HepG2 (cell line): ENCODE measurements around the gene SPAG7. TPM values are rescaled to one million over a fixed set of nuclear protein-coding genes. Genes with fewer than 3 reads are reported as not detected.
A peak's percentile ranks its signal among the peaks of the same experiment; 100 is the strongest.

Experiments used
- ATAC-seq: fragments of 200-7000 bp; cut with Tn5 transposase; 3 replicates; pipeline ENCODE4 v1.9.1; 2020; ENCODE audit warnings: mild to moderate bottlenecking, moderate library complexity
- BruUV-seq: library from RNA; stranded (reverse); fragments of 400-500 nt; replicated peaks from 2 replicates; lab custom pipeline; 2021; lab: Mats Ljungman, UMichigan
- CTCF ChIA-PET: fragments of 300-600 bp; formaldehyde crosslinking; extraction: SDS; loops from one replicate; lab custom pipeline; 2021; ENCODE audit warnings: low total read pairs, inconsistent platforms, low intra/inter-chr PET ratio; lab: Yijun Ruan, JAX
- POLR2A ChIA-PET: fragments of 350-600 bp; sonication (Branson Sonifier 250); formaldehyde crosslinking; loops from one replicate; lab custom pipeline; 2020; ENCODE audit warnings: antibody characterized with exemption, inconsistent platforms; lab: Yijun Ruan, JAX
- DNase-seq: peaks from one replicate; pipeline ENCODE4 v3.0.0-alpha.2; 2015; ENCODE audit warnings: low spot score
- FAIRE-seq: peaks from 3 replicates; lab custom pipeline; 2011; peaks lifted over from hg19 to GRCh38; lab: Jason Lieb, UNC
- H2AFZ ChIP-seq: one replicate; pipeline ENCODE4 v1.6.1; 2011; ENCODE audit warnings: low read length, inconsistent platforms
- H3K27ac ChIP-seq: fragments of 300-600 bp; 3 replicates; pipeline ENCODE4 v1.8.0; 2011; ENCODE audit warnings: mixed run types, mild to moderate bottlenecking, mixed read lengths, low read length, inconsistent platforms; ENCODE audit not compliant: insufficient read depth; ENCODE audit errors: extremely low read length
- H3K27me3 ChIP-seq, 2 experiments: fragments of 200-600 bp in 1 of 2; 2 replicates in 1 of 2; 3 replicates in 1 of 2; pipeline versions ENCODE4 v1.6.0 to v1.8.0; 2011; ENCODE audit warnings: low read length in 2 of 2, mild to moderate bottlenecking in 2 of 2, moderate library complexity in 2 of 2, inconsistent platforms in 1 of 2; ENCODE audit not compliant: insufficient read depth in 2 of 2, control insufficient read depth in 1 of 2
- H3K36me3 ChIP-seq, 2 experiments: fragments of 200-600 bp in 1 of 2; replicated peaks in 1 of 2; 2 replicates in 1 of 2; 3 replicates in 1 of 2; pipeline versions ENCODE4 v1.5.1 to v1.8.0; 2011; ENCODE audit warnings: low read length in 2 of 2, inconsistent platforms in 1 of 2; ENCODE audit not compliant: insufficient read depth in 2 of 2, control insufficient read depth in 1 of 2
- H3K4me1 ChIP-seq: 2 replicates; pipeline ENCODE4 v1.5.1; 2012; ENCODE audit warnings: low read length, inconsistent platforms; ENCODE audit not compliant: insufficient read depth
- H3K4me2 ChIP-seq: 2 replicates; pipeline ENCODE4 v1.6.0; 2011; ENCODE audit warnings: low read depth, low read length, inconsistent platforms
- H3K4me3 ChIP-seq, 3 experiments: fragments of 200-600 bp in 1 of 3; sonication (generic), shearing (Covaris generic) in 1 of 3; replicated peaks in 1 of 3; 2 replicates each; pipeline ENCODE4 v1.5.1; 2011 to 2016; ENCODE audit warnings: low read length in 3 of 3, inconsistent platforms in 2 of 3, low read depth in 2 of 3, mild to moderate bottlenecking in 2 of 3, control low read depth in 1 of 3, mixed read lengths in 1 of 3; ENCODE audit not compliant: insufficient read depth in 1 of 3
- H3K79me2 ChIP-seq: one replicate; pipeline ENCODE4 v1.6.1; 2011; ENCODE audit warnings: low read length, inconsistent platforms; ENCODE audit not compliant: insufficient read depth
- H3K9ac ChIP-seq: 2 replicates; pipeline ENCODE4 v1.6.0; 2011; ENCODE audit warnings: mild to moderate bottlenecking, low read depth, low read length, inconsistent platforms; ENCODE audit not compliant: insufficient read depth
- H3K9me3 ChIP-seq: 2 replicates; pipeline ENCODE4 v1.5.1; 2012; ENCODE audit warnings: mild to moderate bottlenecking, low read length
- H4K20me1 ChIP-seq: 2 replicates; pipeline ENCODE4 v1.6.0; 2011; ENCODE audit warnings: inconsistent platforms, mild to moderate bottlenecking, low read length, moderate library complexity; ENCODE audit not compliant: insufficient read depth
- ATRX ChIP-seq: sonication (generic); formaldehyde crosslinking; IDR thresholded peaks from 2 replicates; pipeline ENCODE4 v1.4.0; 2020; ENCODE audit warnings: missing genetic modification reagents, borderline replicate concordance
- CENPX ChIP-seq: sonication (generic); formaldehyde crosslinking; IDR thresholded peaks from 2 replicates; pipeline ENCODE4 v1.9.0; 2021; ENCODE audit warnings: mild to moderate bottlenecking, missing genetic modification reagents, moderate library complexity
- E2F1 ChIP-seq: sonication (generic); formaldehyde crosslinking; IDR thresholded peaks from 2 replicates; pipeline ENCODE4 v1.5.0; 2020; ENCODE audit warnings: missing genetic modification reagents
- KAT7 ChIP-seq: IDR thresholded peaks from 2 replicates; pipeline ENCODE4 v1.6.1; 2018; ENCODE audit warnings: borderline replicate concordance, missing compliant biosample characterization
- MAFG ChIP-seq: sonication (generic); formaldehyde crosslinking; IDR thresholded peaks from 2 replicates; pipeline ENCODE4 v1.5.1; 2020; ENCODE audit warnings: mild to moderate bottlenecking, missing genetic modification reagents
- MEIS1 ChIP-seq: sonication (generic); formaldehyde crosslinking; IDR thresholded peaks from 2 replicates; pipeline ENCODE4 v1.9.0; 2021; ENCODE audit warnings: mild to moderate bottlenecking, missing genetic modification reagents, moderate library complexity, borderline replicate concordance
- MYC ChIP-seq: sonication (generic); formaldehyde crosslinking; IDR thresholded peaks from 2 replicates; pipeline ENCODE4 v1.9.0; 2021; ENCODE audit warnings: missing genetic modification reagents, borderline replicate concordance
- NFRKB ChIP-seq: fragments of 450-650 bp; IDR thresholded peaks from 2 replicates; pipeline ENCODE4 v1.6.1; 2017
- PCBP2 ChIP-seq: fragments of 200-400 bp; formaldehyde crosslinking; optimal IDR thresholded peaks from 2 replicates; pipeline ENCODE3; 2018; ENCODE audit warnings: low read length, low read depth; ENCODE audit not compliant: poor library complexity, severe bottlenecking
- PHF20 ChIP-seq: sonication (generic); formaldehyde crosslinking; IDR thresholded peaks from 2 replicates; pipeline ENCODE4 v1.5.0; 2020; ENCODE audit warnings: mild to moderate bottlenecking, missing genetic modification reagents
- POLR2G ChIP-seq: fragments of 200-400 bp; formaldehyde crosslinking; IDR thresholded peaks from 2 replicates; pipeline ENCODE4 v1.6.1; 2018; ENCODE audit warnings: mild to moderate bottlenecking, low read depth, low read length, moderate library complexity
- TAF1 ChIP-seq: sonication (generic); formaldehyde crosslinking; IDR thresholded peaks from 2 replicates; pipeline ENCODE4 v1.4.0; 2020; ENCODE audit warnings: missing genetic modification reagents
- TOE1 ChIP-seq: sonication (generic); formaldehyde crosslinking; IDR thresholded peaks from 2 replicates; pipeline ENCODE4 v1.4.0; 2020; ENCODE audit warnings: mild to moderate bottlenecking, missing genetic modification reagents
- ZFP37 ChIP-seq: sonication (generic); formaldehyde crosslinking; IDR thresholded peaks from 2 replicates; pipeline ENCODE4 v1.4.0; 2020; ENCODE audit warnings: missing genetic modification reagents, borderline replicate concordance
- ZNF430 ChIP-seq: sonication (generic); formaldehyde crosslinking; IDR thresholded peaks from 2 replicates; pipeline ENCODE4 v1.9.0; 2021; ENCODE audit warnings: mild to moderate bottlenecking, missing genetic modification reagents
- ZNF431 ChIP-seq: sonication (generic); formaldehyde crosslinking; IDR thresholded peaks from 2 replicates; pipeline ENCODE4 v1.9.0; 2022; ENCODE audit warnings: missing genetic modification reagents, low read depth, mild to moderate bottlenecking, borderline replicate concordance
- ZNF75D ChIP-seq: sonication (generic); formaldehyde crosslinking; IDR thresholded peaks from 2 replicates; pipeline ENCODE4 v1.8.1; 2023; ENCODE audit warnings: missing genetic modification reagents, mild to moderate bottlenecking, borderline replicate concordance
- WGBS: methylation state at CpG from one replicate; pipeline ENCODE4 v1.1.6; 2017; ENCODE audit warnings: low lambda C conversion rate; 5-methylcytosine and 5-hydroxymethylcytosine counted together
- in situ Hi-C: cut with HindIII; loops from 2 replicates; pipeline ENCODE4 v1.10.0; 2017; ENCODE audit warnings: low pct_unique_long_range_greater_than_20kb; ENCODE audit not compliant: extremely low pct_ligation_motif_present
- intact Hi-C: fragments of 100-400 bp; cut with micrococcal nuclease; formaldehyde crosslinking; loops from one replicate; pipeline ENCODE4 v1.10.0; 2022; ENCODE audit not compliant: unreplicated experiment
- polyA plus RNA-seq, 8 experiments: library from polyadenylated mRNA; depleted of rRNA in 3 of 8; stranded (reverse) in 7 of 8; unstranded in 1 of 8; fragments of >200 nt; fragmentation: Illumina TruSeq in 4 of 8; extraction: Trizol in 4 of 8; gene quantifications; 2 replicates each; pipeline versions ENCODE4 v1.2.1 to v1.2.3, GENCODE V29; 2011 to 2016; ENCODE audit warnings: low read depth in 4 of 8, missing spikeins in 1 of 8, mixed read lengths in 1 of 8; ENCODE audit not compliant: insufficient read depth in 1 of 8
- total RNA-seq, 5 experiments: library from RNA; depleted of rRNA; stranded (reverse); fragments of >200 nt; fragmentation: Illumina TruSeq; extraction: Trizol; gene quantifications; 2 replicates each; pipeline ENCODE4 v1.2.3, GENCODE V29; 2016; ENCODE audit warnings: low read depth in 1 of 5
- TF ChIP-seq, protein P1 (sequence below): sonication (generic); formaldehyde crosslinking; IDR thresholded peaks from 2 replicates; pipeline ENCODE4 v1.5.1; 2020; ENCODE audit warnings: missing genetic modification reagents, mild to moderate bottlenecking, borderline replicate concordance
- TF ChIP-seq, protein P2 (sequence below): sonication (generic); formaldehyde crosslinking; IDR thresholded peaks from 2 replicates; pipeline ENCODE4 v1.8.0; 2023; ENCODE audit warnings: mild to moderate bottlenecking, missing genetic modification reagents
- TF ChIP-seq, protein P3 (sequence below): sonication (generic); formaldehyde crosslinking; IDR thresholded peaks from 2 replicates; pipeline ENCODE4 v1.4.0; 2020; ENCODE audit warnings: missing genetic modification reagents

SPAG7 gene
- total and polyA plus RNA-seq, 2 of the 13 experiments (the other 11 are each of a cell fraction or from before 2014, with no cell fraction given): 51.0 to 59.0 TPM

DNA sequence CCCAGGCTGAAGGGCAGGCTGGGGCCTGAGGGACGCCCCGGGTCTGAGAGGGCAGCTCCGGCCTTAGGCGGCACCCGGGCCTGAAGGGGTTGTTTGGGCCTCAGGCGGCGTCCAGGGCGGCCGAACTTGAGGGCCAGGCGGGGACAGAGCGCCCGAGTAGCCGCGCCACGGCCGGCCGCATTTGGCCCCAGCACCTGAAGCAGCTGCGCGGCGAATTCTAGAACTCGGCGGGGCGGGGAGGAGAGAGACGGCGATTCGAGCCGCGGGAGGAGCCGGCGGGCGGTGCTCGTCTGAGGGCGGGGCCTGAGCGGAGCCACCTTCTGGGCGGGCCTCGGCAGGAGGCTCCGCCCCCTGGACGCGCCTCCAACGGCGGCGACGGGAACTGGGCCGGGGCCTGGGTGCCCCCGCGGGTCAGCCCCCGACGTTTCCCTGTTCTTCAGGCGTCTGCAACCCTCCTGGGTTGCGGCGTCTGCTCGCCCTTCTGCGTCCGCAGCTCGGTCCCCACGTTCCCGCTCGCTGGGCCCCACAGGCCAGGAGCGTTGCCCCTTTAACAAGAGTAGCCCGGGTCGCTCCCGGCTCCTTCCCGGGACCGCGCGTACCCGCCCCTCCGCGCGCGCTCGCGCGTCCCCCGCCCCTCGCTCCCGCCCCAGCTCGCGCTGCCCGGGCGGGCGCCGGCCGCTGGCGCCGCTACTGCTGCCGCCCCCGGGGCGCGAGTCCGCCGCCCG is 29.8 kb upstream of the SPAG7 start, which contains the start of the genes INCA1 and KIF1C:
Gene INCA1 (minus strand): TSS at position 221 of the 725 bp plus-strand sequence. CDS start 3,085 bp downstream, outside the sequence.
Gene KIF1C (plus strand): TSS at position 649 of the 725 bp plus-strand sequence. CDS start 2,297 bp downstream, outside the sequence.
- Histone ChIP-seq H2AFZ (no peak within 1 kb of the TSS), H3K9ac (peak within 1 kb of the TSS; percentile 92), H3K4me2 (peak within 1 kb of the TSS; percentile 89), H3K4me3 (peak within 1 kb of the TSS; percentile 91 to 93 (median 92)), H3K9me3 (no peaks in the 10 kb centered on the region), H3K4me1 (peaks cover 28% of the 10 kb centered on the region), H3K36me3 (peaks cover 4 to 20% of the 10 kb centered on the region in 2 experiments), H3K27ac (peak within 1 kb of the TSS; percentile 93), H3K27me3 (no peaks in the 10 kb centered on the region; a peak in 1 of 5 replicates), H4K20me1 (no peaks in the 10 kb centered on the region), H3K79me2 (peaks cover 26% of the 10 kb centered on the region)
- DNase-seq (peak; percentile 77), FAIRE-seq (peak; percentile 18), ATAC-seq (peak; percentile 78)
- TSS peak; percentile 43 for BruUV-seq
- intact Hi-C loops: no loop called here
- POLR2A ChIA-PET: interaction anchor here (0.8 to 5.1 kb wide), 17 partner anchors 9 to 201 kb away, joined by 3 to 74 read pairs (median 7); partner anchors contain the start of genes CAMTA2, PFN1, PSMB6 and RNF167
- no CpG with 5 or more reads among the region's 93 CpGs for WGBS
- in situ Hi-C loops: no loop called here
- CTCF ChIA-PET: no interaction called here
- TF ChIP-seq E2F1 (CRISPR knock-in tag) (peak; percentile 53), ZFP37 (CRISPR knock-in tag) (no peak), MAFG (CRISPR knock-in tag) (no peak), POLR2G (peak; percentile 80), MYC (peak; percentile 25; the same call in 1 of the 2 replicates), NFRKB (no peak), ZNF431 (CRISPR knock-in tag) (0 out of 2 replicates have a peak, but pooled peaks have one; percentile 69), ATRX (no peak), ZNF75D (CRISPR knock-in tag) (no peak), MEIS1 (CRISPR knock-in tag) (0 out of 2 replicates have a peak, but pooled peaks have one; percentile 58), ZNF430 (peak; percentile 54; the same call in 1 of the 2 replicates), TAF1 (CRISPR knock-in tag) (peak; percentile 65), KAT7 (CRISPR knock-in tag) (no peak), TOE1 (CRISPR knock-in tag) (no peak), CENPX (CRISPR knock-in tag) (no peak), PCBP2 (no peak), PHF20 (no peak)
- TF ChIP-seq, protein P1, sequence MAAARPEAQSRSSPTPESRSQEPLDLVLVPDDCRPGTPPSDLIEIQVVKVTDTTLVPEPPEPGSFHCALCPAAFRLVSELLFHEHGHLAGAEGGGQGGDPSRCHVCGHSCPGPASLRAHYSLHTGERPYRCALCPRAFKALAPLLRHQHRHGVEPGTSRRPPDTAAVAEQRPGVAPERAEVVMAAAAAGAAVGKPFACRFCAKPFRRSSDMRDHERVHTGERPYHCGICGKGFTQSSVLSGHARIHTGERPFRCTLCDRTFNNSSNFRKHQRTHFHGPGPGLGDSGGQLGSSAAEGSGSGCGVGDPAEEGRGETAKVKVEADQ (CRISPR knock-in tag): peak; percentile 84; the same call in 1 of the 2 replicates
- TF ChIP-seq, protein P2, sequence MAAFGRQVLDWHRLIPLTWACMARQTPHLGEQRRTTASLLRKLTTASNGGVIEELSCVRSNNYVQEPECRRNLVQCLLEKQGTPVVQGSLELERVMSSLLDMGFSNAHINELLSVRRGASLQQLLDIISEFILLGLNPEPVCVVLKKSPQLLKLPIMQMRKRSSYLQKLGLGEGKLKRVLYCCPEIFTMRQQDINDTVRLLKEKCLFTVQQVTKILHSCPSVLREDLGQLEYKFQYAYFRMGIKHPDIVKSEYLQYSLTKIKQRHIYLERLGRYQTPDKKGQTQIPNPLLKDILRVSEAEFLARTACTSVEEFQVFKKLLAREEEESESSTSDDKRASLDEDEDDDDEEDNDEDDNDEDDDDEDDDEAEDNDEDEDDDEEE (CRISPR knock-in tag): no peak; the same call in 1 of the 2 replicates
- TF ChIP-seq, protein P3, sequence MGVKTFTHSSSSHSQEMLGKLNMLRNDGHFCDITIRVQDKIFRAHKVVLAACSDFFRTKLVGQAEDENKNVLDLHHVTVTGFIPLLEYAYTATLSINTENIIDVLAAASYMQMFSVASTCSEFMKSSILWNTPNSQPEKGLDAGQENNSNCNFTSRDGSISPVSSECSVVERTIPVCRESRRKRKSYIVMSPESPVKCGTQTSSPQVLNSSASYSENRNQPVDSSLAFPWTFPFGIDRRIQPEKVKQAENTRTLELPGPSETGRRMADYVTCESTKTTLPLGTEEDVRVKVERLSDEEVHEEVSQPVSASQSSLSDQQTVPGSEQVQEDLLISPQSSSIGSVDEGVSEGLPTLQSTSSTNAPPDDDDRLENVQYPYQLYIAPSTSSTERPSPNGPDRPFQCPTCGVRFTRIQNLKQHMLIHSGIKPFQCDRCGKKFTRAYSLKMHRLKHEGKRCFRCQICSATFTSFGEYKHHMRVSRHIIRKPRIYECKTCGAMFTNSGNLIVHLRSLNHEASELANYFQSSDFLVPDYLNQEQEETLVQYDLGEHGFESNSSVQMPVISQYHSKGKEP: no peak
